ENCODE results near the gene HNRNPC.
"Not testable (repeated sequence)": the region's sequence is repeated elsewhere in the genome, so short reads cannot be mapped to it uniquely, and the experiment has no call there.

Gene HNRNPC

GRCh38 chr14:21268617-21269251 lies 508 bp downstream of the HNRNPC start:
- no peak for DNase-seq

GRCh38 chr14:21267886-21268616 lies 1.2 kb downstream of the HNRNPC start:
- no peak for DNase-seq

- DNase-seq, result no peak
Observed at GRCh38 chr14:21267431-21267845, 1.8 kb downstream of the HNRNPC start.

GRCh38 chr14:21264025-21264801 lies 5.0 kb downstream of the HNRNPC start:
- no peak for DNase-seq

- no peak for DNase-seq
Observed at GRCh38 chr14:21263284-21264024, 5.8 kb downstream of the HNRNPC start.

- DNase-seq, result no peak
Observed at GRCh38 chr14:21262410-21262809, 6.8 kb downstream of the HNRNPC start.

GRCh38 chr14:21261824-21262223 lies 7.4 kb downstream of the HNRNPC start:
- DNase-seq, result no peak

GRCh38 chr14:21258889-21259787 lies 10.1 kb downstream of the HNRNPC start:
- no peak for DNase-seq

GRCh38 chr14:21258005-21258888 lies 11.0 kb downstream of the HNRNPC start:
- DNase-seq, result no peak

GRCh38 chr14:21257394-21257909 lies 11.8 kb downstream of the HNRNPC start:
- no peak for DNase-seq

- DNase-seq, result no peak
Observed at GRCh38 chr14:21256539-21257393, 12.5 kb downstream of the HNRNPC start.

- DNase-seq, result not testable (repeated sequence)
Observed at GRCh38 chr14:21256102-21256447, 13.2 kb downstream of the HNRNPC start.

GRCh38 chr14:21255385-21256101 lies 13.7 kb downstream of the HNRNPC start:
- no peak for DNase-seq

- DNase-seq, result no peak
Observed at GRCh38 chr14:21252149-21252548, 17.1 kb downstream of the HNRNPC start.

GRCh38 chr14:21251215-21251614 lies 18.0 kb downstream of the HNRNPC start:
- DNase-seq, result no peak

- DNase-seq, result no peak
Observed at GRCh38 chr14:21248739-21249411, 20.4 kb downstream of the HNRNPC start.

GRCh38 chr14:21248338-21248737 lies 20.9 kb downstream of the HNRNPC start:
- no peak for DNase-seq

GRCh38 chr14:21245813-21246212 lies 23.4 kb downstream of the HNRNPC start:
- DNase-seq, result no peak

Measured in right forelimb (tissue), 1 donor.